Measurements from ENCODE around the gene CASP6.

CASP6 gene

GRCh38 chr4:109671350-109671749, 31.9 kb downstream of the CASP6 start:
- no peak for DNase-seq (ENCODE audit: low spot score)

DNA sequence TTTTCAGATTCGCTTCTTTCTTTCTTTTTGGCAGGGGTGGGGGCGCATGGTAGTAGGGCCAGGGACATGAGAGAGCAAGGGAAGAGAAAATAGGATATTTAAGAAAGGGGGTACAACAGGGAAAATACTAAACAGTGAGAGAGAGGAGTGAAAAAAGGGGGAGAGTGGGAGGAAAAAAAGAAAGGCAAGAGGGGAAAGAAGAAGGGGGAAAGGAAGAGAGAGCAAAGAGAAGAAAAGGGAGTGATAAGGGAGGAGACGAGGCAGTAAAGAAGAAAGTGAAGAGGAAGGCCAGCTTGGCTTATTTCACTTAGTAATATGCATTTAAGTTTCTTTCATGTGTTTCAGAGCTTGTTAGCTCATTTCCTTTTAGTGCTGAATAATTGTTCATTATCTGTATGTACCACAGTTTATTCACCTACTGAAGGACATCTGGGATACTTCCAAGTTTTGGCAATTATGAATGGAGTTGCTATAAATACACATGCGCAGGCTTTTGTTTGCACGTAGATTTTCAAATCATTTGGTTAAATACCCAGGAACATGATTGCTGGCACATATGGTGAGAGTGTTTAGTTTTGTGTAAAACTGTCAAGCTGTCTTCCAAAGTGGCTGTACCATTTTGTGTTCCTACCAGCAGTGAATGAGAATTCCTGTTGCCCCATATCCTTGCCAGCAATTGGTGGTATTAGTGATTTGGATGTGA, 37.3 kb downstream of the CASP6 start:
- DNase-seq (ENCODE audit: low spot score), result no peak

- no peak for DNase-seq (ENCODE audit: low spot score)
These were observed 40.5 kb downstream of the CASP6 start for GRCh38 chr4:109662771-109663170.

DNA sequence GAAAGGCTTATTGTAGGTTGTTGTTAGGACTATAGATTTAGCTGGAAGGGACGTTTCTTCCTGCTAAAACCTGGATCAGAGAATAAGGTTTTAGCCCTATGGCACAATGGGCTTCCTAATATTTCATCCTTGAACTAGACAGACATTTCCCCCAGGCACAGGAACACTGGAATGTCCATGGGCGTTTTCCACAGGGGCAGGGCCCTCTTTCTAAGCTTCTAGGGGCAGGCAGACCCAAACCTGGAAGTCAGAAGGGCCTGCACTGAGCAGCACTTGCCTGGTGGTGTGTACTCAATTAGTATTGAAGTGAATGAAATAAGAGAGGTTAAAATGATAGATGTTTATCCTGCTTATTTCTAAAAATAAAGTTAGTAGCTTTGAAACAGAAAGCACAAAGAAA, 41.1 kb downstream of the CASP6 start:
- DNase-seq (ENCODE audit: low spot score), result no peak

- no peak for DNase-seq (ENCODE audit: low spot score)
These were observed 44.3 kb downstream of the CASP6 start for GRCh38 chr4:109658871-109659410.

DNA sequence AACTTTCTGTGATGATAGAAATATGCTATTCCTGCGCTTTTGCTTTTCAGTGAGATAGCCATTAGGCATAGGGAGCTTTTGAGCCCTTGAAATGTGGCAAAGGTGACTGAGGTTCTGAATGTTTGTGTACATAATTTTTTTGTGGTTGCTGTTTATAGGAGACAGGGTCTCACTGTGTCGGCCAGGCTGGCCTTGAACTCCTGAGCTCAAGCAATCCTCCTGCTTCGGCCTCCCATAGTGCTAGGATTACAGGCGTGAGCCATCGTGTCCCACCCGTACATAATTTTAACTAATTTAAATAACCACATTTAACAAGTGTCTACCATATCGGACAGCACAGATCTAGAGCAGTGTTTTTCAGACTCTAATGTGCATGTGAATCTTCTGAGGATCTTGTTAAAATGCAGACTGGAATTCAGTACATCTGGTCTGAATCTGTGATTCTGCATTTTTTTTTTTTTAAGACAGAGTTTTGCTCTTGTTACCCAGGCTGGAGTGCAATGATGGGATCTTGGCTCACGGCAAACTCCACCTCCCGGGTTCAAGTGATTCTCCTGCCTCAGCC, 45.3 kb downstream of the CASP6 start:
- DNase-seq (ENCODE audit: low spot score), result peak; percentile 10

- no peak for DNase-seq (ENCODE audit: low spot score)
These were observed 47.8 kb downstream of the CASP6 start for GRCh38 chr4:109655396-109655795.

GRCh38 chr4:109649872-109650271, 53.4 kb downstream of the CASP6 start:
- no peak for DNase-seq (ENCODE audit: low spot score)

DNA sequence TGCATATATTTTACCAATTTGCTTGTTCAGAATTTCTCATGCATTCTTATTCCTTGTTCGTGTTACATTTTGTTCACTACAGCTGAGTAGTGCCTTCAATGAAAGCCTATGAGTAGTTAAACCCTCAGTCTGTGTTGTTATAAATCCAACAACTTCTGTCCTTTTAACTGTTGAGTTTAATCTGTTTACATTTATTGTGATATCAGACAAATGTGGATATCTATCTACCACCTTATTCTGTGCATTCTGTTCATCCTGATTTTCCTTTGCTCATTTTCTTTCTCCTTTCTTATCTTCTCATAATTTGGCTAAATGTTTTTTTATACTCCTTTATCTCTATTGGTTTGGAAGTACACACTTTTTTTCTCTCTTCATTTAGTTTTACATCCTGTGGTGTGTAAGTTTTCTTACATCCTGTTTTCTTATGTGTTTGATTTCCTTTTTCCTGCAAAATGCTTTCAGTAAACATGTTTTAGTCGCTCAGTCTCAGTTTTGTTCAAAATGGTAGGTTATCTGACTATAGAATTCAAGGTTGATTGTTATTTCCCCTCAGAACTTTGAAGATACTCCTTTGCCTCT, 54.2 kb downstream of the CASP6 start:
- DNase-seq (ENCODE audit: low spot score), result no peak

DNA sequence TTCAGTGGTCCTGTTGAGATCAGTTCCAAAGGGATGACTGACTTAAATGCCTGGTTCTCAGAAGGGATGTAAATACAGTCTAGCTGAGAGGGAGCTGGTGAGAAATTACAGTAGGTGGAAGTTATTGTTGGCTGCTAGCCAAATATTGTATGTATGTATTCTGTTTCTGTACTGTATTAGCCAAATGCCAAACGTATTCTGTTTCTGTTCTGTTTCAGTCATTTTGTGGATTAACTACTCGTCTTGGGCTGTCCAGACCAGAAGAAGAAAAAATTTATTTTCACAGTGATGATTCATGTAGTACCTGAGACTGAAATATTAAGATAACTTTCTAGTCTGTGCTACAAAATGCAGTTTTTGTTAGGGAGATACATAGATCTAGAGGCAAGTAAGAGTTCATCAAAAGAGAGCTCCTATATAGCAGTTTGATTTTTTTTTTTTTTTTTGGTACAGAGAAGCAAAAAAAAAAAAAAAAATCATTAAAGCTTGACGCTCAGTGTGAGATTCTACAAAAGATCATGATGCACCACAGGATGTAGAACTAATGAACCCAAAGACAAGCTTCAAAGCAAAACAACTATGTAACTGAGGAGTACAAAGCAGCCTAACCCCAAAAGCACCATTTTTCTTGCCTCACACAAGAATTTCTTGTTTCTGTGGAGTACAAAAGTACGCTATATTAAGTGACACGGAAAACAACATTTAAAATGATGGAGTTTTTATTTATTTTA, 54.8 kb downstream of the CASP6 start:
- no peak for DNase-seq (ENCODE audit: low spot score)

DNA sequence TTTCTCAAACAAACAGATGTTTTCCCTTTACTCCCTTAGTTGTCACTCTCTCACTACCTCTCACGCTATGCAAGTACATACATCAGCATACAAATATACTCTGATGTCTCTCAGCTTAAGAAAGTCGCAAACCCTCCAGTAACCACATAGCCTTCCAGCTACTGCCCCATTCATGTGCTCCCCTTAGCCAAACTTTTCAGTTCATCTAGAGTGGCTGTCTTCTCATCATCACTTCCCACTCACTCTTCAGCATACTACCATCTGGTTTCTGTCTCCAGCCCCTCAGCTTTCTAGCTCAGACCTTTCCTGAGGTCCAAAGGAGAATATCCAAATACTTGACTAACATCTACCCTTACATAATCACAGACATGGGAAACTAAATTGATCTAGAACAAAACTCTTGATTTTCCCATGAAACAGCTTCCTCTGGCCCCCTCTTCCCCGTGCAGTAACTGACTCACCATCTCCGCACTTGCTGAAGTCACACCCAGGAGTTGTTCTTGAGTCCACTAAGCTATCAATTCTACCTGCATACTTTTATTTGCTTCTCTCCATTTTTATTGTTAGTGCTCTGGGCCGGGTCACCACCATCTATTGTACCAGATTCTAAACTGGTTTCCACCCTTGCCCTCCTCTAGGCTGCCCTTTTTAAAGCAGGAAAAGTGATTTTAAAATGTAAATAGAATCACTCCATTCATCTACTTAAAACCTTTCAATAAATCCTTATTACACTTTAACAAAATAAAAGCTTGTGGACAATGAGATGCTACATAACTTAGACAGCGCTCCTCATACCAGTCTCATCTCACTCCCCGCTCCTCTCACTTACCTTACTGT, 57.2 kb downstream of the CASP6 start:
- DNase-seq (ENCODE audit: low spot score), result no peak

DNA sequence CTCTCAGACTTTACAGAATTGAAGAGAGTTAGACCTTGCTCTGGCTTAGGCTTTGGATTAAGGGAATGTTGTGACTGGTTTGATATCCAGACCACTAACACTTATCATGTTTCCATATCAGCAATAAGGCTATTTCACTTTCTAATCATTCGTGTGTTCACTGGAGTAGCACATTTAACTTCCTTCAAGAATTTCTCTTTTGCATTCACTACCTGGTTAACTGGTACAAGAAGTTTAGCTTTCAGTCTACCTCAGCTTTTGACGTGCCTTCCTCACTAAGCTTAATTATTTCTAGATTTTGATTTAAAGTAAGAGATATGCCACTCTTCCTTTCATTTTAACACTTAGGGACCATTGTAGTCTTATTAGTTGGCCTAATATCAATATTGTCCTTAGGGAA, 62.6 kb downstream of the CASP6 start:
- DNase-seq (ENCODE audit: low spot score), result no peak
